Esophagus mucosa (tissue), 1 donor: ENCODE results near the gene PRRT2. TPM values are rescaled to one million over a fixed set of nuclear protein-coding genes. Genes with fewer than 3 reads are reported as not detected.
A peak's percentile ranks its signal among the peaks of the same experiment; 100 is the strongest.
"Not testable (repeated sequence)": the region's sequence is repeated elsewhere in the genome, so short reads cannot be mapped to it uniquely, and the experiment has no call there.

ENCODE experiments used
- ATAC-seq: fragments of 200-7000 bp; cut with Tn5 transposase; one replicate; pipeline ENCODE4 v1.9.1; 2020
- total RNA-seq: library from RNA; stranded (reverse); gene quantifications from one replicate; pipeline ENCODE4 v1.2.4, GENCODE V29; 2023
- donor health status: DM: yes; HTN: yes; CAD: no.

The PRRT2 gene
- total RNA-seq, 1 donor from 2014 or later, result not detected

DNA sequence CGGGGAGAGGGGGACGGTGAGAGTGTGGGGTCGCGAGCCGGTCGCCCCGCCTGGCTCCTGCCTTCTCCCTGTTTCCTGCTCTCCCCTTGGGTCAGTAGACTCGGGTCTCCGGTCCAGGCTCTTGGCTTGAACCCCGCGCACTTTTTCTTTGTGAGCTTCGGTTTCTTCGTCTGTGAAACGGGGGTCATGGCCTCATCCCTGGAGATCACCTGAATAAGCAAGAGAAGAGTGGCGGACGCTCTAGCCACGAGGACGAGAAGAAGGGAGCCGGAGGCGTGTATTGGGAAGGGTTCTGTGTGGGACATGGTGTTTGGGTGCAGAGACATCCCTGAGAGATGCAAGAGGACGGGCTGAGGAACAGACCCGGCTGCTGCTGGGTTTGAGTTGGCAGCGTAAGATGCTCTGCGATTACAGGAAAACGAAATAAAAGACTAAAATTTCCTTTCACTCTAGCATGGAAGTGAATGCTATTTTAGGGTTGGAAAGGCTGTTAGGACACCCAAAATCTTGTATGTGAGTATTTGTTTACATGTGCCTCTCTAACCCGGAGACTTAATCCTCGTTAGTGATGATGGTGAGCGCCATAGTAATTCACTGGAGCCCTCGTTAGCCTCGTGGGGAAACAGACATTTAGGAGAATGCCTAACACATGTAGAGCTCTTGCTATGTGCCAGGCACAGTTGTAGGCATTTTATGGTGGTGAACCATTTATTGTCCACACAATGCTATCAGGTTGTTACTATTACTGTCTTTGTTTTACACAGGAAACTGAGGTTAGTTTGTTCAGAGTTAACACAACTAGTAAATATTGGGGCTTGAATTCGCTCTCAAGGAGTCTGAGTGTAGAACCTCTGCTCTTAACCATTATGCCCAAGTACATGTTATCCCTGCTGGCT, 20.8 kb upstream of the PRRT2 start:
- peak; percentile 3 for ATAC-seq

DNA sequence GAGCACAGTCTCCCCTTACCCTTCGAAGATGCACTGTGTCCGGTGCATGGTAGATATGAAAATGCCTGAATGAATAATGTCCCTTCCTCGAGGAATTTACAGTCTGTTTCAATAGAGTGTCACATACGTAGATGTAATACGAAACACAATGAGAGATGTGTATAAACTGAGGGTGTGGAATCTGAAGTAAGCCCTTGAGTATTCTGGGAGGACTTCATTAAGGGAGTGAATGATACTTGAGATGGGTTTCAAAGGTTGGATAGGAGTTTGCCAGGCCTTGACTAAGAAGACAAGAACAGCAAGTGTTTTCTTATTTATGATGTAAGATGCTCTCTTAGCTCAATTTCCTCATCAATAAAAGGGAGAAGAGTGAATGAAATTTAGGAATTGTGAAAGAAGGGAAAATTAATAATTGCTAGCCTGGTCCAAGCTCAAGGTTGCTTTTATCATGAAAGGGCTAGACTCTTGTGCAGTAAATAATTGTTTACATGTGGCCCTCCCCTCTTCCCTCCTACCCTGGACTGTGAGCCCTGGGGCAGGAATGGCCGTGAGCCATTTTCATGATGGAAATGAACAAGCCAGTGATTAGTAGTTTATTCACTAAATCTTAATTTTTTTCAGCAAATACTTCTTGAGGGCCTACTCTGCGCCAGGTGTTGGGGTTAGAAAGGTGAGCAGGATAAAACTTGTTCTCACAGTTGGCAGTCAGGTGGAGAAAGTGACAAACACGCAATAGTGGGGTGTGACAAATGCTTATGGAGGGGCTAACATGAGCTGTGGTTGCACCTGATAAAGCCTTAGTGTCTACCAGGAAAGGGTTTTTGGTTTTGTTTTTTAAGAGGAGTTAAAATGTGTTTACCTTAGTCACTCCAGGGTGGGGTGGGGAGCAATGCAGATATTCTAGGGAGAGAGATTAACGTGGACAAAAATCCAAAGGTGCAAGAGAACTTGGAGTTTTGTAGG, 19.9 kb upstream of the PRRT2 start:
- ATAC-seq, result no peak

DNA sequence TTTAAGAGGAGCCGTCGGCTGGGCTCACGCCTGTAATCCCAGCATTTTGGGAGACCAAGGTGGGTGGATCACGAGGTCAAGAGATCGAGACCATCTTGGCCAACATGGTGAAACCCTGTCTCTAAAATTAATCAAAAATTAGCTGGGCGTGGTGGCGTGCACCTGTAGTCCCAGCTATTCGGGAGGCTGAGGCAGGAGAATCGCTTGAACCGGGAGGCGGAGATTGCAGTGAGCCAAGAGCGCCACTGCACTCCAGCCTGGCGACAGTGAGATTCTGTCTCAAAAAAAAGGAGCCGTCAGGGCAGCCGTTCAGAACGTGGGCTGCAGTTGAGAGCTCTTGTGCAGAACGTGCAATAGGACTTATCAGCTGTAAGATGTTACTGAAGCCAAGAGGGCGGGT, 18.8 kb upstream of the PRRT2 start:
- not testable (repeated sequence) for ATAC-seq

DNA sequence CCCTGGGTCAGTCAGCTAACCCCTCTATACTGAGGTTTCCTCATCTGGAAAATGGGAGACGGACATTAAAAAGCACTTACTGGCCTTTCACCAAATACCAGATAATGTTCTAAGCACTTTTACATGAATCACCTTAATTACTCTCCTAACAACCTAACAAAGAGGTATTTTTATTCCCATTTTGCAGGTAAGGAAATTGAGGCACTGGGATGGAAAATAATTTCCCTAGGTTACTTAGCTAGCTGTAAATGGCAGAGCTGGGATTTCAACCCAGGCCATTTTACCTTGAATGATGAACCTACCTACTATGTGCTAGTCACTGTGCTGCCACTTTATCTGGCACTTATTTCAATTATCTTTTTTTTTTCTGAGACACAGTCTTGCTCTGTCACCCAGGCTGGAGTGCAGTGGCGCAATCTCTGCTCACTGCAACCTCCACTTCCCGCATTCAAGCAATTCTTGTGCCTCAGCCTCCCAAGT, 17.7 kb upstream of the PRRT2 start:
- ATAC-seq, result no peak

DNA sequence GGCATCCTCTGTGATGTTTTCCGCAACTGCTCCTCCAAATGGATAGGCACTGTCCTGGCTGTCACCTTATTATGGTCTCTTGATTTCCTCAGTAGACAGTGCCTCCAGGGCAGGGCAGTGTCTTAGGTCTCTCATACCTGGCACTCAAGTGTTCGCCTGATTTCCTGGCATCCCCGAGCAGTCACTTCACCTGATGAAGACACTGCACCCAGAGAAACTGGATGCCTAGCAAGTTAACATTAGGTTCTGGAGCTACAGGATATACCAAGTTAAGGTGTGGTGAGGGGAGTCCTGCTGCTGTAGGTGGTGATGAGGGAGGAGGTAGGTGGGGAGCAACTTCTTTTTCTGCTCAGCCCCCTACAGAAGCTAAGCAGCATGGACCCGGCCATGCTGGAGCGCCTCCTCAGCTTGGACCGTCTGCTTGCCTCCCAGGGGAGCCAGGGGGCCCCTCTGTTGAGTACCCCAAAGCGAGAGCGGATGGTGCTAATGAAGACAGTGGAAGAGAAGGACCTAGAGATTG, 9.5 kb upstream of the PRRT2 start:
- ATAC-seq, result no peak

DNA sequence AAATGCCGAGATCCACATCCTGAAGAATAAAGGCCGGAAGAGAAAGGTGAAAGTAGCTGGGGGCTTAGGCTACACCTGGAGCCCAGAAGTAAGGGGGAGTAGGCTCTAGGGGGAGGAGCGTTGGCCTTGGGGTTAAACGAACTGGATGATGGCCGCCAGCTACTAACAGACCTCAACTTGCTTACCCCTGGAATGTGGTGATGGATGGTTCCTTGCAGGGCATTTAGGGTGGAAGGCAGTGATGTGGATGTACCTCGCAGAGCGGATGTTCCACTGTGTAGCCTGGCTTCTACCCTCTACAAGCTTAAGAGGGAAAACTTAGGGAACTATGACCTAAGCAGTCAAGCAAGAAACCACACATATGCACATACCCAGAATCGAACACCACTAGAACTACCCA, 8.0 kb upstream of the PRRT2 start:
- ATAC-seq, result no peak

DNA sequence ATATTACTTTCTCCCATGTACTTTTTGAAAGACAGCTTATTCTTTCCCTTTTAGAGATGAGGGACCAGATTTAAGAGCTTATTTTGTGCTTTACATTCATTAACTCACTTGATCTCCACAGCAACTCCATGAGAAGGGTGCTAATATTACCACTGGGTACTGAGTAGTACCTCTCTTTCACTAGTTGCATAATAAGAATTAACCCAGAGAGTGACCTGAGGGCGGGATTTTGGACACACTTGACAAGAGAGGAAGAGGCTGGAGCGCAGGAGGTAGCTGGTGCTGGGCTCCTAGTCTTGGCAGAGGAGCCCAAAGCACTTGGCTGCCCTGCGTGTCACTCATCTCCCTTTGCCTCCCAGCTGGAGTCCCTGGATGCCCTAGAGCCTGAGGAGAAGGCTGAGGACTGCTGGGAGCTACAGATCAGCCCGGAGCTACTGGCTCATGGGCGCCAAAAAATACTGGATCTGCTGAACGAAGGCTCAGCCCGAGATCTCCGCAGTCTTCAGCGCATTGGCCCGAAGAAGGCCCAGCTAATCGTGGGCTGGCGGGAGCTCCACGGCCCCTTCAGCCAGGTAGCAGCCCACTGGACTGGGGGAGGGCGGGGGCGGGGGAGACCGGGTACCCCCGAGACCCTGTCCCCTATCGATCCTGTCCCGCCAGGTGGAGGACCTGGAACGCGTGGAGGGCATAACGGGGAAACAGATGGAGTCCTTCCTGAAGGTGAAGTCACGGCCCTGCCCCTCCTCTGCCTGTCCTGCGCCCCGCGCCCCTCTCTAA, 7.3 kb upstream of the PRRT2 start:
- ATAC-seq, result no peak

DNA sequence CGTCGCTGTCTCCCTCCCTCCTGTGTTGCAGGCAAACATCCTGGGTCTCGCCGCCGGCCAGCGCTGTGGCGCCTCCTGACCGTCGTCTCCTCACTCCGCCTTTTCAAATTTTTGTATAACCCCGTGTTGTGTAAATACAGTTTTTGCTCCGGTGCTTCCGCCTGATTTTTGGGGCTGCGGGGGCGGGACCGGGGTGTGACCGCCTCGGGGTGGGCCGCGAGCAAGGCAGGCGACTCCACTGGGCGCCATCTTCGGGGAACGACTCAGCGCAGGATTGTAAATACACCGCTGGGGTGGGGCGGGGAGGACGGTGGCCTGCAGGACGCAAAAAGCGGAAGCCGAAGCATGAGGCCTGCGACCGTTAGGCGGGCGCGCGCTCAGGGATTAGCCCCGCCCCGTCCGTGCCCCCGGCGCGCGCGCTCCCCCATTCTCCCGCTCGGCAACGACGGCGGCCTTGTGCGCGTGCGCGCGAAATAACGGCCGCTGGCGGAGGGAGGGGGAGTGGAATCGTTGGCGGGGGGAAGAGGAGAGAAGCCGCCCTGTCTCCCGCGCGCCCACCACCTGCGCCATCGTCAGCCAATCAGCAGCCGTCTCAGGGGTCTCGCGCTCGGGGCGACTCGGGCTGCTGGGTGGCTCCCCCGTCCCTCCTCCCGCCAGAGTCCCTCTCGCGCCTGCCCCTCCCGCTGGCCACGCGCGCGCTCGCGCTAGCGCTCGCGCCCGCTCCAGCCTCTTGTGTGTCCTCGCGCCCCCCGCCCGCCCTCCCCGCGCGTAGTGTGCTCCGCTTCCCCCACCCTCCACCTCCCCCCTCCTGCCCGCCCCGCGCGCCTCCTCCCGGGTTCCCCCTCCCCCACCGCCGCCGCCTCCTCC, 6.5 kb upstream of the PRRT2 start:
- peak; percentile 88 for ATAC-seq

DNA sequence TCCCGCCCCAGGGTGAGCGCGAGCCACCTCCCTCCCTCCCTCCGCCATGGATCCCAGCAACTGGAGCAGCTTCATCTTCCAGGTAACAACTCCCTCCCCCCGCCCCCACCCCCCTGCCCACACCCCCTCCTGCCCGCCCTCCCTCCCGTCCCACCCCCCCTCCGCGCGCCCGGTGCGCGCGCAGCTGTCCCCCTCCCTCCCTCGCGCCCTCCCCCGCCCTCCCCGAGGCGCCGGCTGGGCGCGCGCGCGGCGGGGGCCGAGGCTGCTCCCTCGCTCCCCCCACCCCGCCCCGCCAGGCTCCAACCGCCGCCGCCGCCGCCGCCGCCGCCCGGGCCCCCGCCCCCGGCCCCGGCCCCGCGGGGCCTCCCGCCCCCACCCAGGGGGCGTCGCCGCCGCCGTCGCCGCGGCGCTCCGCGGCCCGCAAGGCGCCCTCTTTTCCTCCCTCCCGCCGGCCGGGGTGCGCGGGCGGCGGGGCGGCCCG, 5.9 kb upstream of the PRRT2 start, which contains the start of gene MAZ:
TSS of gene MAZ (plus strand) at position 431 of the 481 bp plus-strand sequence. CDS start 173 bp downstream, outside the sequence.
- peak; percentile 7 for ATAC-seq

DNA sequence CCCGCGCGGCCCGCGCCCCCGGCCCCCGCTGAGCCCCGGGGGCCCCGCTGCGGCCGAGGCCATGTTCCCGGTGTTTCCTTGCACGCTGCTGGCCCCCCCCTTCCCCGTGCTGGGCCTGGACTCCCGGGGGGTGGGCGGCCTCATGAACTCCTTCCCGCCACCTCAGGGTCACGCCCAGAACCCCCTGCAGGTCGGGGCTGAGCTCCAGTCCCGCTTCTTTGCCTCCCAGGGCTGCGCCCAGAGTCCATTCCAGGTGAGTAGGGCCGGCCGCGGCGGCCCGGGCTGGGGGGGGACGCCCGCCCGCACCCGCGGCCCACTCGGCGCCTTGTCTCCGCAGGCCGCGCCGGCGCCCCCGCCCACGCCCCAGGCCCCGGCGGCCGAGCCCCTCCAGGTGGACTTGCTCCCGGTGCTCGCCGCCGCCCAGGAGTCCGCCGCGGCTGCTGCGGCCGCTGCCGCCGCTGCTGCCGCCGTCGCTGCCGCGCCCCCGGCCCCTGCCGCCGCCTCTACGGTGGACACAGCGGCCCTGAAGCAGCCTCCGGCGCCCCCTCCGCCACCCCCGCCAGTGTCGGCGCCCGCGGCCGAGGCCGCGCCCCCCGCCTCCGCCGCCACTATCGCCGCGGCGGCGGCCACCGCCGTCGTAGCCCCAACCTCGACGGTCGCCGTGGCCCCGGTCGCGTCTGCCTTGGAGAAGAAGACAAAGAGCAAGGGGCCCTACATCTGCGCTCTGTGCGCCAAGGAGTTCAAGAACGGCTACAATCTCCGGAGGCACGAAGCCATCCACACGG, 5.2 kb upstream of the PRRT2 start:
- no peak for ATAC-seq

DNA sequence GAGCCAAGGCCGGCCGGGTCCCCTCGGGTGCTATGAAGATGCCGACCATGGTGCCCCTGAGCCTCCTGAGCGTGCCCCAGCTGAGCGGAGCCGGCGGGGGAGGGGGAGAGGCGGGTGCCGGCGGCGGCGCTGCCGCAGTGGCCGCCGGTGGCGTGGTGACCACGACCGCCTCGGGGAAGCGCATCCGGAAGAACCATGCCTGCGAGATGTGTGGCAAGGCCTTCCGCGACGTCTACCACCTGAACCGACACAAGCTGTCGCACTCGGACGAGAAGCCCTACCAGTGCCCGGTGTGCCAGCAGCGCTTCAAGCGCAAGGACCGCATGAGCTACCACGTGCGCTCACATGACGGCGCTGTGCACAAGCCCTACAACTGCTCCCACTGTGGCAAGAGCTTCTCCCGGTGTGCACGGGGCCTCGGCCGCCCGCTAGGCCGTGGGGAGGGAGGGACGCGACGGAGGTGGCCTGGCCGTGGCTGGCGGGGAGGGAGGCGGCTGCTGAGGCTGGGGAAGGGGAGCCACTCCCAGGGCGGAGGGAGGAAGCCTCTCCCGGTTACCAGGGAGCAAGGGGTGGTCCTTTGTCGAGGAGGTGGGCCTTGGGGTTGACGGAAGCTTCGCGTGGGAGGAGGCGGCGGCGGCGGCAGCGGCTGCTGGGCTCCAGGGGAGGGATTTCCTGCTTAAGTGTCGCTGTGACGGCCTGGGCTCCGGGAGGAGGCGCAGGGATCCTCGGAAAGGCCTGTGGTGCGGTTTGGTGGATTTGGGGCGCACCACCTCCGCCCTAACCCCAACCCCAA, 4.4 kb upstream of the PRRT2 start:
- ATAC-seq, result peak; percentile 48

DNA sequence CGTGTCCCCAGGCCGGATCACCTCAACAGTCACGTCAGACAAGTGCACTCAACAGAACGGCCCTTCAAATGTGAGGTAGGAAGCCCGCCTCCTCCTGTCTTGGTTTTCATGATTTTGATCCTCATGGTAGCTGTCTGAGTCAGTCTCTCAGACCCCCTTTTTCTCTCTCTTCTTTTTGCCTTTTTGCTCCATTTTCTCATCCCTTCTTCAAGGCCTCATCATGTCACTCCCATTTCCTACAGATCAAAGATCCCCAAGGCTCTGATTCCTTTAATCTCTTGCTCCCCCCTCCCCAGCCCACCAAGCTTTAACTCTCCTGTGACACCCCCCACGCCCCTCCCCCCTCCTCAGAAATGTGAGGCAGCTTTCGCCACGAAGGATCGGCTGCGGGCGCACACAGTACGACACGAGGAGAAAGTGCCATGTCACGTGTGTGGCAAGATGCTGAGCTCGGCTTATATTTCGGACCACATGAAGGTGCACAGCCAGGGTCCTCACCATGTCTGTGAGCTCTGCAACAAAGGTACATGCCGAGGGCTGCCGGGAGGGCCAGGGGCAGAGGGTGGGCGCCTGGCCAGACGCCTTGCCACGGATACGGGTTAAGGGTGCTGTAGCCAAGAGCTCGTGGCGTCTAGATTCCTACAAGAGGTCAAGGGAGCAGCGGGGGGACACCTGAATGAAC, 3.6 kb upstream of the PRRT2 start:
- no peak for ATAC-seq

DNA sequence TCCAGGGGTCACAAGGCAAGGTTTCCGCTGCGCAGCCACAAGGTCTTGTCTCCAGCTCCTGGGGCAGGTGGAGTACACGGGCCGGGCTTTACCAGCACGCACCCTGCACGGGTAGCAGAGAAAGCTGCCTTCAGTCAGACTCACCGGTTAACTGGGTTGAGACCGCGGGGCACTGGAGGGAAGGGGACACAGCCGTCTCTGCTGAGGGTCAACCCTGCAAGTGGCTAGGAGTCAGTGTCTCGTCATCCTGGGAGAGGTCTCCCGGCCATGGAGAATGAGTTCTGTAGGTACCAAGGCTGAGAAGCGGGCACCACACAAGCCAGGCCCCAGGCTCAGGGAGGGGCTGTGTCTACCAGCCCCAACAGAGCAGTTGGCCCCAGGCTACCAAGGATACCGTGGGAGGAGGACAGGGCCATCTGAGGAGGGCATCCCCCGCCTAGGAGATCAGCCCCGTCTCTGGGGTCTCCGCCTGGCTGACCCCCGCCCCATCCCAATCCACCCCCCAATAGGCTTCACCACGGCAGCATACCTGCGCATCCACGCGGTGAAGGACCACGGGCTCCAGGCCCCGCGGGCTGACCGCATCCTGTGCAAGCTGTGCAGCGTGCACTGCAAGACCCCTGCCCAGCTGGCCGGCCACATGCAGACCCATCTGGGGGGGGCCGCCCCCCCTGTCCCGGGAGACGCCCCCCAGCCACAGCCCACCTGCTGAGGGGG, 2.8 kb upstream of the PRRT2 start:
- ATAC-seq, result no peak

DNA sequence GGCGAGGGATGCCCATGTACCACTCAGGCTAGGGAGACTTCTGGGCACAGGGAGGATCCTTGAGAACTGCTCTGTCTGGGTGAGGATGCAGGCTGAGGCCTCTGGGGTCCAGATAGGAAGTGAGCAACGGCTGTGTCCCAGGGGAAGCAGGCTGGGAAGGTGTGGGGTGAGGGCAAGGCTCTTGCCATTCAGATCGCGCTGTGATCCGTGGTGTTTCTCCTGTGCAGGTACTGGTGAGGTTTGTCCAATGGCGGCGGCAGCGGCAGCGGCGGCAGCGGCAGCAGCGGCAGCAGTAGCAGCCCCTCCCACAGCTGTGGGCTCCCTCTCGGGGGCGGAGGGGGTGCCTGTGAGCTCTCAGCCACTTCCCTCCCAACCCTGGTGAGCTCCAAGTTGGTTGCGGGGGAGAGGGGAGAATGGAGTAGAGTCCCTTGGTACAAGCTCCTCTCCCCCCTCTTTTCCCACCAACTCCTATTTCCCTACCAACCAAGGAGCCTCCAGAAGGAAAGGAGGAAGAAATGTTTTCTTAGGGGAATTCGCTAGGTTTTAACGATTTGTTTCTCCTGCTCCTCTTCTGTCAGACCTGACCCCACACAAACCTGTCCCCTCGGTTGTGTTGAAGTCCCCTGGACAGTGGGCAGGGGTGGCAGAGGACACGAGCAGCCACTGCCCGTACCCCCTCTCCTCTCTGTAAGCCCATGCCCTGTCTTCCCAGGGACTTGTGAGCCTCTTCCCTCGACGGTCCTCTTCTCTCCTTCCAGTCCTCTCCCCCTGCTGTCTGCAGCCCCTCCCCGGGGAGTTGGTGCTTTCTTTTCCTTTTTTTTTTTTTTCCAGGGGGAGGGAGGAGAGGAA, 1.9 kb upstream of the PRRT2 start:
- ATAC-seq, result no peak

DNA sequence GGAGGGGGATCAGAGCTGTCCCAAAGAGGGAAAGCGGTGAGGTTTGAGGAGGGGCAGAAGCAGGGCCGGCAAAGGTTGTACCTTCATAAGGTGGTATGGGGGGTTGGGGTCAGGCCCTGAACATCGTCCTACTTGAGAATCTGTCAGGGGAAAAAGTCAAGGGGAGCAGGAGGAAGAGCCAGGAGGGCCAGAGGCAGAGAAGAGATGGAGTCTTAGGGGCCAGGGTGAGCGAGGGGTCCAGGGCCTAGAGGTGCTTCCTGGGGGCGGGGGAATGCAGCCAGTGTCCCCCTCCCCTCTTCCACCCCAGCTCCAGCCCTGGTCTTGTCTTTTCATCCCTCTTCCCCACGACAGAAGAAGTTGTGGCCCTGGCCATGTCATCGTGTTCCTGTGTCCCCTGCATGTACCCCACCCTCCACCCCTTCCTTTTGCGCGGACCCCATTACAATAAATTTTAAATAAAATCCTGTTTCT, 1.3 kb upstream of the PRRT2 start:
- ATAC-seq, result no peak

DNA sequence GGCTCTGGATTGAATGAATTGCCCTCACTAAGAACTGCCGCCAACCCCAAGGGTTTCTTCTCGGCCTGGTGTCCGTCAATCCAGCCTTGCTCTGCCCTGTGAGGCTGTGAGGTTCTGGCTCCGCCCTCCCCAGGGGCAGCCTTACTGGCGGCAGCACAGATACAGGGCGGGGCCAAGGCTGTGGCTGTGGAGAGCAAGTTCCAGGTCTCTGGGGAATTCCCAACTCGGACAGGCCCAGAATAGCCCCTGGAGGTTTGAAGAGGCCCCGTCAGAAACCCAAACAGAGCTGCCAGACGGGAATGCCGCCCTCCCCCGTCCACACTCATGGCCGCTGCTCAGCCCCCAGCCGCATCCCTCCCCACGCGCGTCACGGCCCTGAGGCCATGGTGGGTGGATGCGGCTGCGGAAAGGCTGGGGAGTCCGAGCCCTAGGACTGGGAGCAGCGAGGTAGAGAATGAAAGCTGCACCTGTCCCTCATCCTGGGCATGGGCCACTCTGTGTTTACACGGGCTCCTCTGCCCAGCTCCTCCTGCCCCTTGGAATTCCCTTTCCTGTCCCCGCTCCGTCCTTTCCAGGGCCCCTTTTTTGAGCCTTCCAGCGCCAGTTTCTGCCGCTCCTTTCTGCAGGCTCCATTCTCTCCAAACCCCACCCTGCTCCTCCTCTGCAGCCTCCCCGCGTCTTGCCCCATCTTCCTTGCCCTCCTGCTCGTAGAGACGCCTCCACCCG, 660 bp upstream of the PRRT2 start:
- peak; percentile 53 for ATAC-seq
